Ureter (tissue), 1 donor: ENCODE results near the gene PDPR. TPM values are rescaled to one million over a fixed set of nuclear protein-coding genes. Genes with fewer than 3 reads are reported as not detected.
"Not testable (repeated sequence)": the region's sequence is repeated elsewhere in the genome, so short reads cannot be mapped to it uniquely, and the experiment has no call there.

Source experiments
- DNase-seq: peaks from one replicate; pipeline ENCODE4 v3.0.0-alpha.2; 2020; ENCODE audit warnings: low spot score
- total RNA-seq: library from RNA; stranded (reverse); gene quantifications from one replicate; pipeline ENCODE4 v1.2.4, GENCODE V29; 2023
- donor health status: DM: yes; HTN: yes; CAD: no.

PDPR gene
- total RNA-seq, 1 donor from 2014 or later: 47.4 TPM

GRCh38 chr16:70162041-70162451 is 47.9 kb downstream of the PDPR start:
- DNase-seq: no peak

GRCh38 chr16:70163596-70163995 is 49.5 kb downstream of the PDPR start:
- DNase-seq: no peak

GRCh38 chr16:70166688-70167087 is 52.6 kb downstream of the PDPR start:
- not testable (repeated sequence) for DNase-seq

- DNase-seq: not testable (repeated sequence)
Observed at GRCh38 chr16:70173212-70173837, 59.2 kb downstream of the PDPR start, which contains the start of gene CLEC18C. Gene CLEC18C (plus strand): TSS chr16:70173787. CDS start chr16:70174279, 492 bp downstream.

GRCh38 chr16:70173916-70174315 is 59.8 kb downstream of the PDPR start:
- DNase-seq: not testable (repeated sequence)

GRCh38 chr16:70174387-70174932 is 60.3 kb downstream of the PDPR start:
- not testable (repeated sequence) for DNase-seq

- not testable (repeated sequence) for DNase-seq
Observed at GRCh38 chr16:70187858-70188607, 73.9 kb downstream of the PDPR start.

- not testable (repeated sequence) for DNase-seq
Observed at GRCh38 chr16:70188608-70188915, 74.4 kb downstream of the PDPR start.

GRCh38 chr16:70190574-70190973 is 76.4 kb downstream of the PDPR start:
- DNase-seq: not testable (repeated sequence)

- DNase-seq: not testable (repeated sequence)
Observed at GRCh38 chr16:70196683-70197300, 82.7 kb downstream of the PDPR start.

GRCh38 chr16:70197611-70198010 is 83.5 kb downstream of the PDPR start:
- not testable (repeated sequence) for DNase-seq

GRCh38 chr16:70198230-70198629 is 84.1 kb downstream of the PDPR start:
- DNase-seq: not testable (repeated sequence)

GRCh38 chr16:70198666-70199065 is 84.5 kb downstream of the PDPR start:
- not testable (repeated sequence) for DNase-seq

- DNase-seq: not testable (repeated sequence)
Observed at GRCh38 chr16:70199170-70199569, 85.0 kb downstream of the PDPR start.

- DNase-seq: not testable (repeated sequence)
Observed at GRCh38 chr16:70200063-70200462, 85.9 kb downstream of the PDPR start.

GRCh38 chr16:70203508-70203907 is 89.4 kb downstream of the PDPR start:
- not testable (repeated sequence) for DNase-seq

- DNase-seq: not testable (repeated sequence)
Observed at GRCh38 chr16:70204010-70204409, 89.9 kb downstream of the PDPR start.

- DNase-seq: not testable (repeated sequence)
Observed at GRCh38 chr16:70204668-70205405, 90.7 kb downstream of the PDPR start.

- DNase-seq: not testable (repeated sequence)
Observed at GRCh38 chr16:70206382-70206781, 92.2 kb downstream of the PDPR start.
